ENCODE results near the gene TBC1D14. TPM values are rescaled to one million over a fixed set of nuclear protein-coding genes. Genes with fewer than 3 reads are reported as not detected.

Gene TBC1D14
- total RNA-seq, 6 experiments from 2014 or later = 14.1 to 34.8 (median 30.6) TPM

DNA sequence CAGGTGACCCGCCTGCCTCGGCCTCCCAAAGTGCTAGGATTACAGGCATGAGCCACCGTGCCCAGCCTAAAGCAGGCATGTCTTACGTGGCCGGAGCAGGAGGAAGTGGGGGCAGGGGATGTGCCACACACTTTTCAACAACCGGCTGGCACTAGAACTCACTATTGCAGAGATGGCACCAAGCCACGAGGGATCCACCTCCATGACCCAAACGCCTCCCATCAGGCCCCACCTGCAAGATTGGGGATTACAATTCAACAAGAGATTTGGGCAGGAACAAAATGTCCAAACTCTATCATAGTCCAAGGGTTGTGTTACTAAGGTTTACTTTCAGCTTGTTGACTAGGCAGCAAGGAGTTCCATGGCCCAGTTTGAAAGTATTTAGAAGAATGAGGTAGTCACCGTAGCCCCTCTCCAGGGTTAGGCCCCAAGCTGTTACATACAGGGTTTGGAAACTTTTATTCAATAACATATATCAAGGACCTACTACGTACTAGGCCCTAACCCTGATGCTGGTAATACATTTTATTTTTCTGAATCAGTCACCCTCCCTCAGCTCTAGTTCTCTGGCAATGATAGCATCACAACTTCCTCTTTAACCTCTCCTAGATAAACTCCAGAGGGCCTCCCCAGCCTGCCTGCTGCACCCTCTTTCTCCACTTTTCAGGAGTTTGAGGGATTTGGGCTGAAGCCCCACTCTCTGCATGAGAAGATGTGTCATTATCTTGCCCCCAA lies 18.0 kb upstream of the TBC1D14 start:
- peak; percentile 68 to 95 (median 88) for DNase-seq
- peak; percentile 27 to 61 (median 58) for ATAC-seq
- H3K9me3 ChIP-seq = no peaks in the 10 kb centered on the region
- peak overlapping the region in 2 of 3 donors; percentile 12 to 25 for H3K4me3 ChIP-seq
- H3K4me1 ChIP-seq = peaks cover 2 to 42% (median 18%) of the 10 kb centered on the region in 4 donors
- 33% methylated on average over 6 of the region's 10 CpGs for WGBS (ENCODE audit: insufficient coverage, low coverage, low lambda C conversion rate, missing lambda C conversion rate)
- TF ChIP-seq, protein P1, sequence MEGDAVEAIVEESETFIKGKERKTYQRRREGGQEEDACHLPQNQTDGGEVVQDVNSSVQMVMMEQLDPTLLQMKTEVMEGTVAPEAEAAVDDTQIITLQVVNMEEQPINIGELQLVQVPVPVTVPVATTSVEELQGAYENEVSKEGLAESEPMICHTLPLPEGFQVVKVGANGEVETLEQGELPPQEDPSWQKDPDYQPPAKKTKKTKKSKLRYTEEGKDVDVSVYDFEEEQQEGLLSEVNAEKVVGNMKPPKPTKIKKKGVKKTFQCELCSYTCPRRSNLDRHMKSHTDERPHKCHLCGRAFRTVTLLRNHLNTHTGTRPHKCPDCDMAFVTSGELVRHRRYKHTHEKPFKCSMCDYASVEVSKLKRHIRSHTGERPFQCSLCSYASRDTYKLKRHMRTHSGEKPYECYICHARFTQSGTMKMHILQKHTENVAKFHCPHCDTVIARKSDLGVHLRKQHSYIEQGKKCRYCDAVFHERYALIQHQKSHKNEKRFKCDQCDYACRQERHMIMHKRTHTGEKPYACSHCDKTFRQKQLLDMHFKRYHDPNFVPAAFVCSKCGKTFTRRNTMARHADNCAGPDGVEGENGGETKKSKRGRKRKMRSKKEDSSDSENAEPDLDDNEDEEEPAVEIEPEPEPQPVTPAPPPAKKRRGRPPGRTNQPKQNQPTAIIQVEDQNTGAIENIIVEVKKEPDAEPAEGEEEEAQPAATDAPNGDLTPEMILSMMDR (IDR thresholded peaks at IDR 0.05) = no peak
- TF ChIP-seq POLR2A (IDR thresholded peaks at IDR 0.05) = no peak
- no peaks in the 10 kb centered on the region for H3K27me3 ChIP-seq
- H3K36me3 ChIP-seq = no peaks in the 10 kb centered on the region
- H3K27ac ChIP-seq = peak overlapping the region; percentile 10 to 87 (median 86)
- intact Hi-C loops (cut with DNase I) = no loop called here

DNA sequence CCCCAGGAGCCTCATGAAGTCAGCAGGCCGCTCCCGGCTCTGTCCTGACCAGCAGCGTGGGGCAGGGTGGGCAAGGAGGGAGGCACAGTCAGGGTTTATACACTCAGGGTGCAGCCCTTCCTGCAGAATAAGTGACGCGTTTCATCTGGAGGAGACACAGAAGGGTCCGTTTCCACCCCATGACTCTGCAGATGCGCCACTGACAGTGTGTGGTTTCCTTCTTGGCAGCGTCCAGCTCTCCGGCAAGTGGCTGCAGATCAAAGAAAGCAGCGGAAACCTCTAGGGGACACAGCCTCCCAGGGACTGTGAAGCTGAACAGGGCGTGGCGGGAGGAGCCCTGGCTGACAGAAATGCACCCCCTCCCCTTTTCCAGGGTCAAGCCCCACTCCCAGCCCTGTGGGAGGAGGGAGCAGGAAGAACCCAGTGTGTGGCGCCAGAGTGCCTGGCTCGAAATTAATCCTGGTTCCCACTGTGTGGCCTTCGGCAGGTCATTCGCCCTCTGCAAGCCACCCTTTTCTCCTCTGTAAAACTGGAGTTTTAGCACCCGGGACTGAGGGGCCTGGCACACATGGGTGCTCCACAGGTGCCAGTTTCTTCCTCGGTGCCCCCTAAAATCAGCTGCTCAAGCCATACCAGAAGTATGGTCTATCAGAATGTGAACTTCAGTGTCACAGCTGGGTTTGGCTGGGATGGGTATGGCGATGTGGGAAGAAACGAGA lies 17.3 kb upstream of the TBC1D14 start:
- intact Hi-C loops (cut with DNase I) = no loop called here
- DNase-seq (peak; percentile 63 to 88 (median 78)), ATAC-seq (peak; percentile 68 to 80 (median 70))
- 21% methylated on average over 9 of the region's 20 CpGs for WGBS (ENCODE audit: insufficient coverage, low coverage, low lambda C conversion rate, missing lambda C conversion rate)
- peak overlapping the region; percentile 10 to 87 (median 86) for H3K27ac ChIP-seq
- TF ChIP-seq, protein P1 (IDR thresholded peaks at IDR 0.05) = peak; percentile 33 to 54 (median 44)
- TF ChIP-seq POLR2A (IDR thresholded peaks at IDR 0.05) = peak; percentile 55
- H3K27me3 ChIP-seq = no peaks in the 10 kb centered on the region
- peaks cover 2 to 39% (median 18%) of the 10 kb centered on the region in 4 donors for H3K4me1 ChIP-seq
- H3K9me3 ChIP-seq = no peaks in the 10 kb centered on the region
- no peaks in the 10 kb centered on the region for H3K36me3 ChIP-seq
- peak overlapping the region in 2 of 3 donors; percentile 12 to 25 for H3K4me3 ChIP-seq

DNA sequence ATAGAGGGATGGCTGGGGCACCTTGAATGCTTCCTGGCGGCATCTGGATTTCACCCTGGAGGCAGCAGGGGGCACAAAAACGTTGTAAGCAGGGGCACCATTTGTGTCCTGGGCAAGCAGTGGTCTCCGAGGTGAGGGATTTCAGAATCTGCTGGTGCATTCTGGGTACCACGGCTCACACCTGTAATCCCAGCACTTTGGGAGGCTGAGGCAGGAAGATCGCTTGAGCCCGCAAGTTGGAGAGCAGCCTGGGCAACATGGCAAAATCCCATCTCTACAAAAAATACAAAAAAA lies 16.8 kb upstream of the TBC1D14 start:
- Histone ChIP-seq H3K27ac (peak overlapping the region; percentile 10 to 87 (median 86)), H3K27me3 (no peaks in the 10 kb centered on the region), H3K36me3 (no peaks in the 10 kb centered on the region), H3K9me3 (no peaks in the 10 kb centered on the region), H3K4me1 (peaks cover 2 to 39% (median 18%) of the 10 kb centered on the region in 4 donors), H3K4me3 (peak overlapping the region in 1 of 3 donors; percentile 25)
- no peak for ATAC-seq
- WGBS (ENCODE audit: insufficient coverage, low coverage, low lambda C conversion rate, missing lambda C conversion rate) = 24% methylated on average over 4 of the region's 6 CpGs
- intact Hi-C loops (cut with DNase I) = no loop called here
- no peak for TF ChIP-seq POLR2A (IDR thresholded peaks at IDR 0.05)
- TF ChIP-seq, protein P1 (IDR thresholded peaks at IDR 0.05) = no peak
- no peak for DNase-seq

DNA sequence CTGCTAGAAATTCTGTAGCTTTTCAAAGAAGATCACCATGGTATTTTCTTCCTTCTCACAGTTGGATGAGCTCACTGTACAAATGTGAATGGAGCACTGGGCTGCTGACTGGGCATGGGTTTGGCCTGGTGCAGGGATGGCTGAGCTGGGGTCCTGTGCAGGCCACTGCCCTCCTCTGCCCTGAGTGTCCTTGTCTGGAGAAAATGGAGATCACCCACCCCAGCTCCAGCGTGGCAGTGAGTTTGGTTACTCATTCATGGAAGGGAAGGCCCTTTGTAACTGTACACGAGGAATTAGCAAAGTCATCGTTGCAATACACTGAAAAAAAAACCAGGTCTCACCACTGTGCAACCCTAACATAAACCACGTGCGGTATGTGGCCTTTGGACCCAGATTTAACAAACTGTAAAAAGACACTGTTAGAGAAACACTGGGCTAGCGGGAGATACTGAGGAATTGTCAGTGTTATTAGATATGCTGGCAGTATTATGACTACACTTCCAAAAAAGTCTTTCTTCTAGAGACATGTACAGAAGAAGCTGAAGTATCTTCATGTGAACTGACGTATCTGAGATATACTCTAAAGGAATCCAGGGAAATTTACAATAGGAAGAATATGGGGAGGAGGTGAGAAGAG lies 16.1 kb upstream of the TBC1D14 start:
- ATAC-seq (peak; percentile 66 to 76 (median 74)), DNase-seq (peak; percentile 64 to 90 (median 81))
- H3K27ac ChIP-seq = peak overlapping the region; percentile 10 to 87 (median 86)
- peaks cover 0 to 39% (median 18%) of the 10 kb centered on the region in 4 donors for H3K4me1 ChIP-seq
- TF ChIP-seq POLR2A (IDR thresholded peaks at IDR 0.05) = peak; percentile 63
- TF ChIP-seq, protein P1 (IDR thresholded peaks at IDR 0.05) = no peak
- H3K9me3 ChIP-seq = no peaks in the 10 kb centered on the region
- intact Hi-C loops (cut with DNase I) = no loop called here
- no peaks in the 10 kb centered on the region for H3K27me3 ChIP-seq
- peak overlapping the region in 1 of 3 donors; percentile 25 for H3K4me3 ChIP-seq
- 11% methylated on average over 7 of the region's 7 CpGs for WGBS (ENCODE audit: insufficient coverage, low coverage, low lambda C conversion rate, missing lambda C conversion rate)
- no peaks in the 10 kb centered on the region for H3K36me3 ChIP-seq

Data from right lobe of liver (tissue), 6 donors.